HEK293 (cell line): ENCODE data around the gene HPD.
"Not testable (repeated sequence)": the region's sequence is repeated elsewhere in the genome, so short reads cannot be mapped to it uniquely, and the experiment has no call there.

Source experiments
- CTCF ChIP-seq: fragments of 450-650 bp; formaldehyde crosslinking; IDR thresholded peaks from 2 replicates; pipeline ENCODE4 v1.5.1; 2016; ENCODE audit warnings: missing biosample characterization, missing genetic modification characterization
- ELK4 ChIP-seq: IDR thresholded peaks from 2 replicates; pipeline ENCODE4 v1.6.1; 2011; ENCODE audit warnings: mild to moderate bottlenecking, low read depth, low read length, borderline replicate concordance
- TCF7L2 ChIP-seq: IDR thresholded peaks from 2 replicates; pipeline ENCODE4 v1.6.1; 2011; ENCODE audit warnings: low read depth, mild to moderate bottlenecking, inconsistent platforms, low read length, moderate library complexity, borderline replicate concordance
- ZEB2 ChIP-seq: fragments of 450-650 bp; formaldehyde crosslinking; IDR thresholded peaks from 2 replicates; pipeline ENCODE4 v1.5.1; 2016; ENCODE audit warnings: missing biosample characterization, missing genetic modification characterization
- ZFP3 ChIP-seq: fragments of 450-650 bp; formaldehyde crosslinking; IDR thresholded peaks from 2 replicates; pipeline ENCODE4 v1.5.1; 2016; ENCODE audit warnings: low read depth, missing biosample characterization, missing genetic modification characterization
- ZFP37 ChIP-seq: fragments of 450-650 bp; formaldehyde crosslinking; IDR thresholded peaks from 2 replicates; pipeline ENCODE4 v1.5.1; 2016; ENCODE audit warnings: missing biosample characterization, missing genetic modification characterization
- ZNF133 ChIP-seq: fragments of 450-650 bp; formaldehyde crosslinking; IDR thresholded peaks from 2 replicates; pipeline ENCODE4 v1.5.1; 2016; ENCODE audit warnings: missing biosample characterization, missing genetic modification characterization
- ZNF585B ChIP-seq: fragments of 450-650 bp; formaldehyde crosslinking; IDR thresholded peaks from 2 replicates; pipeline ENCODE4 v1.5.1; 2016; ENCODE audit warnings: missing biosample characterization, missing genetic modification characterization
- ZNF629 ChIP-seq: fragments of 450-650 bp; formaldehyde crosslinking; IDR thresholded peaks from 2 replicates; pipeline ENCODE4 v1.5.1; 2017; ENCODE audit warnings: missing biosample characterization, missing genetic modification characterization
- ZNF707 ChIP-seq: fragments of 450-650 bp; formaldehyde crosslinking; IDR thresholded peaks from 2 replicates; pipeline ENCODE4 v1.5.1; 2016; ENCODE audit warnings: missing biosample characterization, missing genetic modification characterization
- ZNF747 ChIP-seq: fragments of 450-650 bp; formaldehyde crosslinking; IDR thresholded peaks from 2 replicates; pipeline ENCODE4 v1.5.1; 2016; ENCODE audit warnings: missing biosample characterization, missing genetic modification characterization

DNA sequence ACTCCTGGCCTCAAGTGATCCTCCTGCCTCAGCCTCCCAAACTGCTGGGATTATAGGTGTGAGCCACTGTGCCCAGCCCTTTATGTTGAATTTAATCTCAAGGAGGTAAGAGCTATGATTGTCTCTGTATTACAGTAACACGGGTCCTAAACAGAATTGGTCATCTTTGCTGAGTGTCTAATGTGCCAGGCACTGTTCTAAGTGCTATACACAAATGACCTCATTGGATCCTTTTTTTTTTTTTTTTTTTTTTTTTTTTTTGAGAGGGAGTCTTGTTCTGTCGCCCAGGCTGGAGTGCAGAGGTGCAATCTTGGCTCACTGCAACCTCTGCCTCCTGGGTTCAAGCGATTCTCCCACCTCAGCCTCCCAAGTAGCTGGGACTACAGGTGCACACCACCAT, 6.3 kb downstream of the HPD start:
- TF ChIP-seq ZFP3 (tag by site-specific recombination); CTCF (tag by site-specific recombination); TCF7L2; ZNF747 (tag by site-specific recombination); ZFP37 (tag by site-specific recombination); ZNF133; ZNF707 (tag by site-specific recombination); ZNF629 (tag by site-specific recombination); ZEB2 (tag by site-specific recombination); ZNF585B (tag by site-specific recombination); ELK4: not testable (repeated sequence)
